Sigmoid colon (tissue), 7 donors: Measurements from ENCODE around the gene WDFY1. TPM values are rescaled to one million over a fixed set of nuclear protein-coding genes. Genes with fewer than 3 reads are reported as not detected.
A peak's percentile ranks its signal among the peaks of the same experiment; 100 is the strongest.

Experiments used
- DNase-seq: peaks from one replicate; pipeline ENCODE4 v3.0.0-alpha.2; 2019
- H3K27ac ChIP-seq, 4 donors: fragments of 200-600 bp; sonication (generic); one replicate each; pipeline ENCODE4 v1.5.1; 2016 to 2019; ENCODE audit warnings: mild to moderate bottlenecking in 1 of 4
- H3K27me3 ChIP-seq, 3 donors: fragments of 200-600 bp; sonication (generic); one replicate each; pipeline ENCODE4 v1.5.1; 2019; ENCODE audit warnings: mild to moderate bottlenecking in 1 of 3
- H3K36me3 ChIP-seq, 4 donors: fragments of 200-600 bp; sonication (generic); one replicate each; pipeline ENCODE4 v1.5.1; 2016 to 2019
- H3K4me1 ChIP-seq, 4 donors: fragments of 200-600 bp; sonication (generic); one replicate each; pipeline ENCODE4 v1.5.1; 2017 to 2019
- H3K4me3 ChIP-seq, 4 donors: fragments of 200-600 bp; sonication (generic); one replicate each; pipeline ENCODE4 v1.5.1; 2017 to 2019; ENCODE audit warnings: mild to moderate bottlenecking in 2 of 4, moderate library complexity in 1 of 4
- H3K9me3 ChIP-seq, 4 donors: fragments of 200-600 bp in 3 of 4; sonication (generic) in 3 of 4; one replicate each; pipeline versions ENCODE4 v1.5.1 to v1.6.1; 2013 to 2019
- EP300 ChIP-seq, 4 donors: sonication (generic); formaldehyde crosslinking; IDR thresholded peaks; one replicate each; pipeline ENCODE4 v1.6.1; 2017; ENCODE audit warnings: antibody characterized with exemption in 4 of 4
- POLR2A ChIP-seq, 2 donors: fragments of 450-650 bp; IDR thresholded peaks; one replicate each; pipeline ENCODE4 v1.6.1; 2016; ENCODE audit warnings: antibody characterized with exemption in 2 of 2, mild to moderate bottlenecking in 2 of 2, moderate library complexity in 2 of 2
- POLR2AphosphoS5 ChIP-seq, 4 donors: sonication (generic); formaldehyde crosslinking; IDR thresholded peaks; one replicate each; pipeline ENCODE4 v1.6.1; 2017; ENCODE audit warnings: antibody characterized with exemption in 4 of 4
- WGBS, 2 donors: extraction: QIAGEN DNeasy Blood & Tissue Kit; methylation state at CpG; one replicate each; pipeline ENCODE4 v1.1.7; 2013; 5-methylcytosine and 5-hydroxymethylcytosine counted together
- intact Hi-C: fragments of 100-400 bp; cut with DNase I; formaldehyde crosslinking; loops from one replicate; pipeline ENCODE4 v1.15.1; 2023
- polyA plus RNA-seq, 3 donors: library from polyadenylated mRNA; stranded (reverse); fragments of 200-250 nt; gene quantifications; one replicate each; pipeline ENCODE4 v1.2.3, GENCODE V29; 2013
- total RNA-seq, 4 donors: library from RNA; depleted of rRNA; stranded (reverse); fragments of >200 nt; gene quantifications; one replicate each; pipeline ENCODE4 v1.1.0, GENCODE V29; 2016
- TF ChIP-seq, protein P1 (sequence below), 4 experiments: fragments of 450-650 bp in 3 of 4; fragments of 200-600 bp in 1 of 4; IDR thresholded peaks; one replicate each; pipeline ENCODE4 v1.5.1; 2016 to 2019; ENCODE audit warnings: antibody characterized with exemption in 4 of 4, mild to moderate bottlenecking in 3 of 4, moderate library complexity in 2 of 4
- donor health status: healthy with polysubstance abuse.
- donor health status: Bipolar disorder and iron deficiency.
- donor health status: healthy.

WDFY1 gene
- total RNA-seq (10 to 100 TPM; 21.6 to 31.1 (median 23.5) TPM), polyA plus RNA-seq (10 to 100 TPM; 17.4 to 36.1 (median 32.0) TPM)

GRCh38 chr2:223944703-223945531 lies at the start of gene WDFY1:
Gene WDFY1 (minus strand): TSS chr2:223945335. CDS start chr2:223945284, 51 bp downstream.
- H3K4me1 ChIP-seq = peaks cover 0 to 40% (median 25%) of the 10 kb centered on the region in 4 donors
- intact Hi-C loops = loop anchor here (2.0 kb wide), 1 partner anchor 950 kb away; no protein-coding TSS in a partner anchor
- WGBS, 2 donors = 1% methylated on average over 87 of the region's 87 CpGs

DNA sequence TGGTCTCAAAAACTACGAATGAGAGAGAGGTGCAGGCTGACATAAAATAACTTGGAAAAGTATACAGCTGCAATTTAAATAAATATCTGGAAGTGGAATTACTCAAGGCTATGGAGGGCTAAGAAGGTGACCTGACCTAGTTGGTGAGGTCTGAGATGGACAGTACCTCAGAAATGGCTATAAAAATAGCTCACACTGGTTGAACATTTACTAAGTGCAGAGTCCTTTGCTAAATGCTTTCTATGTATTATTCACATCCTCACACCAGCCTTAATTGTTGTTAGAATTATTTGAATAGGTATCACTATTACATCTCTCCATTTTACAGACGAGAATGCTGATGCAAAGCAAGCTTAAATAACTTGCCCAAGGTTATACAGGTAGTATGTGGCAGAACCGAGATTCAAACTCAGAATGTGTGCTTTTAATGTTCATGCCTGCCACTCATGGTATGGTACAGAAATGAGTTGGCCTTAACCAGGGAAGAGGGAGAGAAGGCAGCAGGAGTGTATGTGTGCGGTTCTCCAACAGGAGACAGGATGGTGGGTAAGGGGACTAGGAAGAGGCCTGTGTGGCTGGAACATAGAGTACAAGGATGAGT lies 49.5 kb upstream of the WDFY1 start:
- Histone ChIP-seq H3K36me3 (no peaks in the 10 kb centered on the region), H3K4me1 (peaks cover 0 to 6% (median 2%) of the 10 kb centered on the region in 4 donors), H3K27ac (no peak overlapping the region), H3K9me3 (no peaks in the 10 kb centered on the region), H3K4me3 (no peak overlapping the region), H3K27me3 (no peaks in the 10 kb centered on the region)
- intact Hi-C loops = no loop called here
- WGBS, 2 donors = 63 to 83% methylated on average over 4 of the region's 4 CpGs
- no peak for DNase-seq
- TF ChIP-seq POLR2AphosphoS5 (IDR thresholded peaks at IDR 0.05) = no peak

More at GRCh38 chr2:223944703-223945531, at the start of gene WDFY1:
- H3K9me3 ChIP-seq = no peaks in the 10 kb centered on the region
- H3K36me3 ChIP-seq = no peaks in the 10 kb centered on the region
- no peaks in the 10 kb centered on the region for H3K27me3 ChIP-seq
- peak; percentile 93 for DNase-seq
- H3K27ac ChIP-seq = peak within 1 kb of the TSS; percentile 86 to 92 (median 90)
- TF ChIP-seq, protein P1, sequence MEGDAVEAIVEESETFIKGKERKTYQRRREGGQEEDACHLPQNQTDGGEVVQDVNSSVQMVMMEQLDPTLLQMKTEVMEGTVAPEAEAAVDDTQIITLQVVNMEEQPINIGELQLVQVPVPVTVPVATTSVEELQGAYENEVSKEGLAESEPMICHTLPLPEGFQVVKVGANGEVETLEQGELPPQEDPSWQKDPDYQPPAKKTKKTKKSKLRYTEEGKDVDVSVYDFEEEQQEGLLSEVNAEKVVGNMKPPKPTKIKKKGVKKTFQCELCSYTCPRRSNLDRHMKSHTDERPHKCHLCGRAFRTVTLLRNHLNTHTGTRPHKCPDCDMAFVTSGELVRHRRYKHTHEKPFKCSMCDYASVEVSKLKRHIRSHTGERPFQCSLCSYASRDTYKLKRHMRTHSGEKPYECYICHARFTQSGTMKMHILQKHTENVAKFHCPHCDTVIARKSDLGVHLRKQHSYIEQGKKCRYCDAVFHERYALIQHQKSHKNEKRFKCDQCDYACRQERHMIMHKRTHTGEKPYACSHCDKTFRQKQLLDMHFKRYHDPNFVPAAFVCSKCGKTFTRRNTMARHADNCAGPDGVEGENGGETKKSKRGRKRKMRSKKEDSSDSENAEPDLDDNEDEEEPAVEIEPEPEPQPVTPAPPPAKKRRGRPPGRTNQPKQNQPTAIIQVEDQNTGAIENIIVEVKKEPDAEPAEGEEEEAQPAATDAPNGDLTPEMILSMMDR (IDR thresholded peaks at IDR 0.05) = no peak
- TF ChIP-seq POLR2AphosphoS5 (IDR thresholded peaks at IDR 0.05) (peak; percentile 66 to 90 (median 85)), EP300 (IDR thresholded peaks at IDR 0.05) (no peak), POLR2A (IDR thresholded peaks at IDR 0.05) (peak; percentile 31 to 74)
- peak within 1 kb of the TSS; percentile 87 to 99 (median 93) for H3K4me3 ChIP-seq

DNA sequence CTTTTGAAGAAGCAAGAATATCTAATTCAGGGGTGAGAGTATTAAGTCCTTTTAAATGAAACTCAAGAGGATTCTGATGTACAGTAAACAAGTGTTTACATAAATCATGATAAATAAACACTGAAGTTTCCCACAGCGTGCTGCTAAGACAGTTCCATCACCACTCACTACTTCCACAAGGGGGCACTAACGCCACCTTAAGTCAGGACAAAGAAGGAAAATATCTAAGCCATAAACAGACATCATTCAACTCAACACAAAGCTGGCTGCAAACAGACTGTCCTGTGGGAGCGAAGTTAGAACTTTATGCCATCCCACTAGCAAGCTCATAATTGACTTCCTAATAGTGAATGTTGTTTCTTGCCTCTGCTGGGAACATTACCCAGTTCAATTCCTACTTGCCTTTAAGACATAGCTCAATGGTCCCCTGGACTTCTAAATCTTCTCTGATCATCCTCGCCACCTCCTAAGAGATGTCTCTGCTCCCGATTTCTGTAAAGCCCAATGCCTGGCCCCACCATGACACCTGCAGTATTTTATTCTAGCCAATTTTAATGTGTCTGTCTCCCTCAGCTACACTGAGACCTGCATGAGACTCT lies 48.6 kb upstream of the WDFY1 start:
- Histone ChIP-seq H3K36me3 (no peaks in the 10 kb centered on the region), H3K4me1 (peaks cover 0 to 6% (median 2%) of the 10 kb centered on the region in 4 donors), H3K4me3 (no peak overlapping the region), H3K27me3 (no peaks in the 10 kb centered on the region), H3K27ac (no peak overlapping the region), H3K9me3 (no peaks in the 10 kb centered on the region)
- DNase-seq = peak; percentile 74
- TF ChIP-seq, protein P1 (IDR thresholded peaks at IDR 0.05) = peak; percentile 38 to 83 (median 70)
- TF ChIP-seq POLR2AphosphoS5 (IDR thresholded peaks at IDR 0.05) = no peak
- WGBS, 2 donors = 30 to 36% methylated on average over 5 of the region's 5 CpGs
- intact Hi-C loops = loop anchor here (2.0 kb wide), 1 partner anchor 293 kb away; no protein-coding TSS in a partner anchor

- no peak overlapping the region for H3K4me3 ChIP-seq
- H3K27ac ChIP-seq = no peak overlapping the region
- intact Hi-C loops = loop anchor here (2.0 kb wide), 1 partner anchor 295 kb away; no protein-coding TSS in a partner anchor
- 95 to 96% methylated on average over 12 of the region's 12 CpGs for WGBS, 2 donors
- TF ChIP-seq, protein P1 (IDR thresholded peaks at IDR 0.05) = no peak
- TF ChIP-seq POLR2AphosphoS5 (IDR thresholded peaks at IDR 0.05) (no peak), EP300 (IDR thresholded peaks at IDR 0.05) (no peak), POLR2A (IDR thresholded peaks at IDR 0.05) (no peak)
- DNase-seq = no peak
- no peaks in the 10 kb centered on the region for H3K27me3 ChIP-seq
- H3K9me3 ChIP-seq = no peaks in the 10 kb centered on the region
- no peaks in the 10 kb centered on the region for H3K36me3 ChIP-seq
- peaks cover 0 to 6% (median 2%) of the 10 kb centered on the region in 4 donors for H3K4me1 ChIP-seq
Measured at GRCh38 chr2:223991611-223992010, 46.5 kb upstream of the WDFY1 start.

DNA sequence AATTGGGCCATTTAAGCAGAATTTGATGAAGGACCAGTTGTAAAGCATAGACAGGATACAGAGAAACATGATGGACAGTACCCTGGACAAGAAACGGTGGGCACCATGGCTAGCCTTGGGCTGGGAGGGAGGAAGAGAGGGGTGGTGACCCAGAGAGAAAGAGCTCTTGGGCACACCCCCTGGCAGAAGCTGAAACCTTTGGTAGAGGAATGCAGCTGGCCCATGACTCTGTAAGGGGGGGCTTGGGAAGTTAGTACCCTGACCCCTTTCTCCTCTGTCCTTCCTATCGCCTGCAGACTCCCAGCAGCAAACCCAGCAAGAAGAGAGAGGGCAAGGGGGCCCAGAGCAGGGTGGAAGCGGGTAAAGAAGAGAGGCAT lies 44.7 kb upstream of the WDFY1 start:
- TF ChIP-seq EP300 (IDR thresholded peaks at IDR 0.05) = no peak
- no peak for TF ChIP-seq POLR2A (IDR thresholded peaks at IDR 0.05)
- TF ChIP-seq POLR2AphosphoS5 (IDR thresholded peaks at IDR 0.05) = no peak
- TF ChIP-seq, protein P1 (IDR thresholded peaks at IDR 0.05) = no peak
- DNase-seq = no peak
- Histone ChIP-seq H3K4me1 (peaks cover 0 to 6% (median 2%) of the 10 kb centered on the region in 4 donors), H3K27ac (no peak overlapping the region), H3K4me3 (no peak overlapping the region), H3K27me3 (no peaks in the 10 kb centered on the region), H3K36me3 (no peaks in the 10 kb centered on the region), H3K9me3 (no peaks in the 10 kb centered on the region)
- intact Hi-C loops = no loop called here
- WGBS, 2 donors = 71 to 88% methylated on average over 3 of the region's 3 CpGs
